Mucosa of gallbladder (tissue), 1 donor: ENCODE measurements around the gene GOLT1A. TPM values are rescaled to one million over a fixed set of nuclear protein-coding genes. Genes with fewer than 3 reads are reported as not detected.

Experiments
- DNase-seq: peaks from one replicate; pipeline ENCODE4 v3.0.0-alpha.2; 2020; ENCODE audit warnings: low spot score
- total RNA-seq: library from RNA; stranded (reverse); gene quantifications from one replicate; pipeline ENCODE4 v1.2.1, GENCODE V29; 2021
- donor health status: DM: no; HTN: no; CAD: no.

GOLT1A gene, protein sequence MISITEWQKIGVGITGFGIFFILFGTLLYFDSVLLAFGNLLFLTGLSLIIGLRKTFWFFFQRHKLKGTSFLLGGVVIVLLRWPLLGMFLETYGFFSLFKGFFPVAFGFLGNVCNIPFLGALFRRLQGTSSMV
- total RNA-seq: 10.8 TPM

DNA sequence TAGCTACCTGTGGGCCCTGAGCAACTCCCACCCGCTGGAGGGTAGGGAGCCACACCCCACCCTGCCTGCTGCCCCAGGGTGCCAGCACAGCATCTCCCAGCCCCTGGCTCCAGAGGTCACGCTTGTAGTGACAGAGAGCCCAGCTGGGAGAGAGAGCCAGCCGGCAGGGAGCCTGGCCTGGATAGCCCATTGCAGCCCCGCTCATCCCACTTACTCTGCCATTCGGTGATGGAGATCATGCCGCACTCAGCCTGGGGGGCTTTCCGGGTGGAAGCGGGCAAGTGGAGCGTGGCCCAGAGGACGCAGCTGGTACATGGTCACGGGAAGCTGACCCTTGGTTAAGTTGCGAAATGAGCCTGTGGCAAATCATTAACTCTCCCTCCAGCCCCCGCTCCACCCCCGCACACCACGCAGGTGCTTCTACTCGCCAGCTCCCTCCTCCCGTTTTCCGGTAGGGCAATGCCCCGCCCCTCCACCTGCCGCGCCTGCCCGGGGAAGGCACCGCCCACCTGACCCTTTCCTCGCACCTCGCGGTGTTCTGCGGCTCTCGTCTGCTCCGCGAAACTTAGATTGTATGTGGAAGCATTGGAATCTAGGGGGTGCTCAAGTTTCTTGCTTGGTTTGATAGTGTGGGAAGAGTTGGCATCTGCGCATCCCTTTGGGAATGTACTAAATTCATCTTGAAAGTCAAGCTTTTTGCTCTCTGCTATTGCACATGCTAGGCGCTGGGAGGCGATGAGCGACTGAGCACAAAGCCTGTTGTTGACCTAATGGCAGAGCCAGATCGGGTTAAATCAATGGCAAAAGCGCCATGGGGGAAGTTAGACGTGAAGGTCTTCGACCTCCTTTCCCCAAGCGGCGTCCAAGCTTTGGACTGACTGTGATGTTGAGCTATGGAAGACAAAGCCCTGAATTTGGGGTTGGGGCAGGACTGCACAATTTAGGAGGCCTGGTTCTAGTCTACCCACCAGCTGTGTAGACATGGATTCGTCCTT, at the start of gene GOLT1A:
TSS of gene GOLT1A (minus strand) at position 321 of the 995 bp plus-strand sequence. CDS start at position 239, 82 bp downstream.
- peak; percentile 87 for DNase-seq

DNA sequence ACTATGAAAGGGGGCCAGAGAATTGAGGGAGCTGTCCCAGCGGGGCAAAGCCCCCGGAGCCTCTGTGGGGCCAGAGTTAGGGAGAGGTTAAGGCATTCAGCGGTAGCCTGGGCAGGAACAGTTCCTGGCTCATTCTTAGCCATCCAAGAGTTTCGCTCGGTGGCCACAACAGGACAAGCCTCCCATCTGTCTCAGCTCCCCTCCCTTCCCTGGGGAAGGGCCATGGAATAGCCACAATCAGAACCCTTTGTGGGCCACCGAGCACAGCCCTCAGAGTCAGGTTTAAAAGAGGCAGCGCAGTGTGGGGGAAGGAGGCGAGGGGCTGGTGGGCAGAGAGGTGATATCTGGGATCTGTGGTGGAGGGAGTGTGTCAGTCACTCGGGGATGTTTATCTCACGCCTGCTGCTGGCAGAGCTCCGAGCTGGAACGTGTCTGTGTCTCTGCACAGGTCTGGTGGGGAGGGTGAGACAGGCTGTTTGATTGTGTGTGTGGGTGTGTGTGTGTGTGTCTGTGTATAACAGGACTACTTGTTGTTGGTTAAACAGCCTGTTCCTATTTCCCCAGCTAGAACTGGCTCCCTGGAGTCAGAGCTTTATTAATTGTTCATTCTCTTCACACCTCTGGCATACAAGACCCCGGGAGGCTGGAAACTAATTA, 49.6 kb upstream of the GOLT1A start:
- no peak for DNase-seq

DNA sequence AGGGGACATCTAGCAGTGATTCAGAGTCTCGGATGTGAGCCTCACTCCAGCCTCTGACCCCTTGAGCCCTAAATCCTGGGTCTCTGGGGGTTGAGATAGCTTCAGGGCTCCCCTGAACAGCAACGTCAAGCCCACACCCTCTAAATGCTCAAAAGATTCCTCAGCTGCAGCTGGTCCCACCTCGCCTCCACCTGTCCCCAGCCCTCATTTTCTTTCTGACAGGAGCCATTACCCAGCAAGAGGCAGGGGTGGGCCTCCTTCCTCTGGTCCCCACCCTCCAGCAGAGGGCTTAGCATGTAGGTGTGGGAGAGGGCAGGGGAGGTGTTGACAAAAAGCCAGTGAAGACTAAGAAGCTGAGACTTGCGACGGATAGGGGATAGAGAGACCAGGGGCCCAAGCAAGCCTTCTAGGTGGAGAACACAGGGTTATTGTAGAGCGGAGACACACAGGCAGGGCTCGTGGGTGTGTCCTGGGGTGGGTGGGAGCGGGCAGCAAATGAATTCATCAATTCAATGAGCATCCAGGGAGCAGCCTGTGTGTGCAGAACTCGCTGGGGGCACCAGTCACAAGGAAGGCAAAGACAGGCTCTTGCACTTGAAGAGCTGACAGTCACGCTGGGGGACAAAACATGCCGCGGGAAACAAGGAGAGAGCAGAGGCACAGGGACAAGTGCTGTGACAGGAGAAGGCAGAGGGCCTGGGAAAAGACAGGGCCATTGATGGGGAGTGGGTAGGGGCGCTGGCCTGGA, 48.9 kb upstream of the GOLT1A start:
- no peak for DNase-seq

DNA sequence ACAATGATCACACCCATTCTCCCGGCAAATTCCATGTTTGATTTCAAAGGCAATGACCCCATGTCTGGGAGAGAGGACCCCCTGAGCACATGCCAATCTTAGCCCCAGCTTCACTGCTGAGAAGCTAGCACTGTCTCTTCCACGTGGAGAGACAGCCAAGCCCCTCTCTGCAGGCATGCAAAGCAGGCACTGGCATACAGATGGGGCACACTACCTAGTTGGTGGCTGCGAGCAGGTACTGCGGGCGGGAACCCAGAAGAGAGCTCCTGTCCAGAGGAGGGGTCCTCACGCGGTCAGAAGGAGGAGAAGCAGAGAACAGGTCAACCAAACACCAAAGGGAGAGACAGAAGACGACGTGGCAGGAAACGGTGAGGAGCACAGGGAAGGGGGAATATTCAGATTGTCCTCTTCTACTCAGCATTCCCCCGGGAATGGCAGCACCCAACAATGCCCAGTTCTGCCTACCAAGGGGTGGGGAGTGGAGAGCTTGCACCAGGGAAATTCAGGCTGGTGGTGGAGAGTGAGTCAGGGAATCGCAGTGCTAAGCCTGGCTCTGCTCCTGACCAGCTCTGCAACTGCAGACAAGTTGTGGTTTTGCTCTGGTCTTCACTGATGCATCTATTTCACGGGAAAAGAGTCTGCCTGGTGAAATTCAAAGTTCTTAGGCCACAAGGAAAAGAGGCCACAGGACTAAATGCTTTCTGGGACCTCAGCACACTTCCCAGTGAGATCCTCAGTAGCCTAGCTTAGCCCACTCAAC, 48.1 kb upstream of the GOLT1A start:
- no peak for DNase-seq

DNA sequence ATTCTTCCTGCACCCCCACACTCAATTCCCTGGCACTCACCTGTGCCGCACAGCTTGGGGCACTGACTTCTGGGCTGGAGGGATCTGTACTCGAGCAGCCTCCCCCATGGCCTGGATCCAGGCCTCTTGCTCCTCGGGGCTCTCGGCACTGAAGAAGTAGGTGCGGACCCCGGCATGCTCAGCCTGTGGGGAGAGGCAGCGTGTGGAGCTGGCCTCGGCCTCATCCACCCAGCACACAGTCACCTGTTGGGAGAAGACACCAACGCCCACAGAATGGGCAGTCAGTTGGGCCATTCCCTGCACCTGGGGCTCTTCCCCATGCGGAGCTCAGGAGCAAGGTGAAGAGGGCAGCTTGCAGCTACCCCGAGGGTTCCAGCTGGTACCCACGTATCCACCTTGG, 47.5 kb upstream of the GOLT1A start:
- DNase-seq: no peak

DNA sequence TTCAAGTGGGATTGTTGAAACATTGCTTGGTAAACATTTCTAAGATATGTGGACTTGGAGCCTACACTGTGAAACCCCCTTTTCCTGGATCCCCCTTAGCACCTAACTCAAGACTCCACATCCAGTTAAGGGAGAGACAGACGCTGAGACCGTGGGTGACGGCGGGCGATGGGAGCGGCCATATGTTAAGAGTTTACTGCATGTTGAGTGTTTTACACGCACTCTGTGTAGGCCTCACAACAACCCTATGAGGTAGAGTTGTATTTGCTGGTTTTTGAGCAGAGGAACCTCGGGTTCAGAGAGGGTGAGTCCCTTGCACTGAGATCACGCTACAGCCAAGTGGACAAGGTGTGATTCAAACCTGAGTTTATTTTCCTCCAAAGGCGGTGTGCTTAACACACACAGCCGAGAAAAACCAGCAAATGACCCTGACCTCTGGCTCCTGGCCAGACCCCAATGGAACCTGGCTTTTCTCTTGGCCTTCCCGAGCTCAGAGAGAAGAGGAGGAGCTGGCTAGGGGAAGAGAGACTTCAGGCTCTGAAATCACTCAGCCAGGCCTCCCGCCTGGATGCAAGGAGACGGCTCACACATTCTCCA, 46.9 kb upstream of the GOLT1A start:
- DNase-seq: no peak

DNA sequence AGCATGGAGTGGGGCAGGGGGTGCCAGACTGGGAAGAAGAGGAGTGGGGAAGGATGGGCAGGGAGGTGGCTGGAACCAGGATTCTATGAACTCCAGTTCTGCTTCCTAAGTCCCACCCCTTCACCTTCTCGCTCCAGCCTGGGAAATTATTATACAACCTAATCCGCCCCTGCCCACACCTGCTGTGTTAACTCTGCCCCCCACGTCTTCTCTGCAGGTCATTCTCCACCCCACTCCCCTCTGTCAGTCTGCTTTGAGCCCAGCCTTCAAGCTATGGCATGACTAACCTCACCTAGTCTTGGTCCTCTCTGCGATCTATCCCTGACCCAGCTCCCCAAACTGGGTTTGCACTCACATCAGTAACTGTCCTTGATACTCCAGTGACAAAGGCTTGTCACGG, 46.0 kb upstream of the GOLT1A start:
- no peak for DNase-seq

DNA sequence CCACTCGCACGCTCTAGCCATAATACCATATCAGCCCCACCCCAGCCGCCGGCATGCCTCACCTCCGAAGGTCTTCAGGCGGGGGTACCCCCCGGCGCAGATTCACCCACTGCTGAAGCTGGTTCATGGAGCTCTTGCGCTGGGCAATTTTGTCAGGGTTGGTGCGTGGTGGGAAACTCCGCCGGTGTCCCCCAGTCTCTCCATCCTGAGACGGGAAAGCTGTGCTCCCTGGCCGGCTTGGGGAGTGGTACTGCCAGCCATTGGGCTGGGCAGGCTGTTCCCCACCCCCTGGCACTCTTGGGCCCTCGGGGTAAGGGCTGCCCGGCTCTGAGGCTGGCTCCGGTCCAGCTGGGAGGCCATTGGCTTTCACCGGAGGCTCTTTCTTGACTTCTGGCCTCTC, 45.4 kb upstream of the GOLT1A start:
- DNase-seq: no peak

DNA sequence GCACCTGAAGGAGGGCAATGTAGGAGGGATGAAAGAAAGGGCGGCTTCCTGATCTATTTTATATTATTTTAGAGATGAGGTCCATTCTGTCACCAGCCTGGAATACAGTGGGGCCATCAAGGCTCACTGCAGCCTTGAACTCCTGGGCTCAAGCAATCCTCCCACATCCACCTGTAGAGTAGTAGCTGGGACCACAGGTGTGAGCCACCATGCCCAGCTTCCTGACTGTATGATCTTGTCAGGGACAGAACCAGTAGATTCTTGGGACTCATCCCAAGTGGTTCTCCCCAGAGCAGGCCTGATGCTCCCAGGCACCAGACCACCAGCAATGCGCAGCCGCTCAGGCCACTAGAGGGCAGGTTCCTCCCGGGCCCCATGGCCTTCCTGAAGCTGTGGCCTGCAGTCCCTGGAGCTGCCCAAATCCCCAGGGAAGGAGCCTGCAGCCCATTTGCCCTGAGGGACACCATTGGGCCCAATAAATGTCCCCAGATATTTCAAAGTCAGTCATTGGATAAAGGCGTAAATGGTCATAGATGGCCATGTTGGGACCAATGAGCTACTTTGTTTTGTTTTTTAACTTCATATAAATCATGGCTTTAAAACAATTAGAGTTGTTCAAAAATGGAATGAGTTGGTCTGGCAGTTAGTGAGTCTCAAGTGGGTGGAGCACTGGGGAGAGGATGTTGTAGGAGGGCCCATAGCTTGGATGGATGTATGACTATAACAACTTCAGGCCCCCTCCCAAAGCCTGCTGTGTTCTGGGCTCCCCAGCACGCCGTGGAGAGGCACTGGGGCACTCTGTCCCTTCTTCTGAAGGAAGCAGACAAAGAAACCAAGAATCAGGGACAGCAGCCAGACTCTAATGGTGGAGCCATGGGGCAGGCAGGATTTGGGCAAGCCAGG, 44.7 kb upstream of the GOLT1A start:
- DNase-seq: peak; percentile 45

DNA sequence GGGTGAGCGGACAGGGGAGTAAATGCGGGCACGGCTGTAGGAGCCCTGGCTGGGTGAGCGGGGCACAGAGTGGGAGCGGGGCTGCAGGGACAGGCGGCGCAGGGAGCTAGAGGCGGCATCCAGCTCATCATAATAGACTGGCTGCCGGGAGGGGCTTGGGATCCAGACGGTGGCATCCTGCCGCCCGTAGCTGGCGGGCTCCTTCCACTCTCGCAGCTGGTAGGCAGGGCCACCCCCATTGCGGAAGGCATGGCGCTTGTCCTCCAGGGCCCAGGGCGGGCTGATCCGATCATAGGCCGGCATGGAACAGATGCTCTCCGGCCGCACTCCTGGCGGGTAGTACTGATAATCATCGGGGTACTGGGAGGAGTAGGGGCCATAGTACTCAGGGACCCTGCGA, 43.7 kb upstream of the GOLT1A start:
- DNase-seq: no peak

DNA sequence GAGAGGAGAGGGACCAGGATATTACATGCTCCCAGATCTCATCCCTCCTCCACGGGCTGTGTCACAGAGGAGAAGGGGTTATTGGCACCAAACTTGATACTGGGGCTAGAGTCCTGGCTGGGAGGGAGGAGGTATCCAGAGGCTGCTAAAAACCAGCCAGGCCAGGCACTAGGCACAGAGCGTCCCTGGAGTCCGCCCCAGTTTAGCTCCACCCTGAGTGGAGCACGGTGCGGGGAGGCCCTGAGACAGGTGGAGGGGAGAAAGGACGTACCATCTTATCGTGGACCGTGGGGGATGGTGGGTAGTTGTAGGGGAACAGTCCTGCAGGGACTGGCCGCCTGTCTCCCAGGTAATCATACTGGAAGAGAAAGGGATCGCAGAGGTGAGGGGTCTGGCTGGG, 42.7 kb upstream of the GOLT1A start:
- no peak for DNase-seq

DNA sequence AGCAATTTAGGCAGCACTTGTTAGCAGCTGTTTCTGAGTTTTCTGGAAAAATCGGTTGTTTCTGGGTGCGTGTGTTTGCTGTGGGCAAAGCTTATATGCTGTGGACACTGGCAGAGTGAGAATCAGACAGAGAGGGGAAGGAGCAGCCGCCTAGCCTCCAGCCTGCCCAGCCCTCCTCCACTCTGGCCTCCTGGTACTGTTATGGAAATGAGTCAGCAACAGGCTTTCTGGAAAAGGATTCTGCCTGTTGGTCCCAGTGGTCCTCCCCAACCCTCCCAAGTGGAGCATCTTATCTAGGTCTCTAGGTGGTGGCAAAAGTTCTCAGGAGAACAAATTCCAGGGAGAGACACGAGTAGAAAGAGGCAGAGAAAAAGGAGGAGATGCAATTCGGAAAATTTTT, 42.2 kb upstream of the GOLT1A start:
- no peak for DNase-seq

DNA sequence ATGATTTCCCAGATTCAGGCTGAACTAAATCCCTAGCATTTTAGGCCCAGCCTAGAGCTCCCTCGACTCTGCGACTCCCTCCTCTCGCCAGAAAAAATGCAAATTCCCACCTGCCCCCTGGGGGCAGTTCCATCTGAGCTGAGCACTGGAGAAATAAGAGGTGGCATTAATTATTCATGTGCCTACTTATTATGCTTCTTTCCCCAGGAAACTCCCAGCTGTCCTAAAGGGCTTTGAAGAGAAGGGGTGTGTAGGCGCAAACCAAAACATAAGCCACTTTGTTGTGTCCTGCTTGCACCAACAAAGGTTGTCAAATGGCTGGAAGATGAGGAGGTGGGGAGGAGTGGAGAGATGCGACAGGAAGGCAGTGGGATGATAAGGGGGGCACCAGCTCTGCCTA, 41.4 kb upstream of the GOLT1A start:
- no peak for DNase-seq

DNA sequence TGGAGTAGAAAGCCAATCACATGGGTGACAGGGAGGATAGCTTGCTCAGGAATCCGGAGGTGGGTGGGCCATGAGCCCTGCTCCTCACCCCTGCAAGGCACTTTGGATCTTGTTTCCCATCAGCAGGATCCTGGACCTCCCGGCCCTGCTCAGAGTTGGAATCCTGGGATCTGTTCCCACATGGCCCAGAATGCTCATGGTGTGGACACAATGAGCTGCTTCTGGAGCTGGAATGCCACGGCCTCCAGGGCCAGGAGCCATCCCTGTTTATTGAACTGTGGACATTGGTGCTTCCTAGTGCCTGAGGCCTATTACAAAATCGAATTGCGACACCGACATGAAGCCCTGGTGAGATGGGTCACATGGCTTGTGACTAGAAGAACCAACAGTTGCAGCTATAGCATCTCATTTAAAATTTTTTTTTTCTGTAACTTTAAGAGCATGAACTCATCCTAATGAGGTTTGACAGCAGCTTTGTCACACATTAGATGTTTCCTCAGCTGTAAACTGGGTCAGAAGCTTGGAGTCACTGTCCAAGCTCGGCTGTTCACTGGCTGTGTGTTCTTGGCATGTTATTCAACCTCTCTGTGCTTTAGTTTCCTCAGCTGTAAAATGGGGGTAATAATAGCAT, 40.4 kb upstream of the GOLT1A start:
- peak; percentile 70 for DNase-seq

DNA sequence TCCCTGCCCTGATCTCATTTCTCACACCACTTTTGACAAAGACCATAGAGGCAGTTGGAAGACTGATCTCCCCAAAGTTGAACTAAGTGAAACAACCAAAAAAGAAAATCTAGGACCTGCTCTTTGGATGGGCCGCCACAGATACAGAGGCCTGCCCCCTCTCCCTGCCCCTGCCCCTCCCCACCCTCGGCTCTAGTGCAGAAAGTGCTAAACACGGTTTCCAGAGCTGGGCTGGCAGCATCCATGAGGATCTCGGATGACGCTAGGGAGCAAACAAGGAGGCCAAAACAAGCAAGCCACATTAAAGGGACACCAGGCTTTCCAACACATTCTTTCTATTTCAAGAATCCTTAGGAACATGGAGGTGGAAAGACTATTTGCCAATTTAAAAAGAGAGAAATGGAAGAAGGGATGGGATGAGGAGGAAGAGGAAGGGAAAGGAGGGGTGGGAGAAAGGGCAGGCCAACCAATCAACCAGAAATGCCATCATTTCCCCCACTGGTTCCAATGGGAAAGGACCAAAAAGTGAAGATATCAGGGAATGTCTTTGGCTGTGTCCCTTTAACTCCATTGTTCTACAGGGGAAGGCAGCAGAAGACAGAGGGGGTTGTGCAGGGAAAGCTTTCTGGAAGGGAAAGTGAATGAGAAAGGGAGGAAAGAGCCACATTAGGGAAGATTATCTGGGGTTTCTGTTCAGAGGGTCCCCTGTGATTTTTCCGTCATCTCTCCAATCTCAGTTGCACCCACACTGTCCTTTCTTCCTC, 38.3 kb upstream of the GOLT1A start:
- no peak for DNase-seq

DNA sequence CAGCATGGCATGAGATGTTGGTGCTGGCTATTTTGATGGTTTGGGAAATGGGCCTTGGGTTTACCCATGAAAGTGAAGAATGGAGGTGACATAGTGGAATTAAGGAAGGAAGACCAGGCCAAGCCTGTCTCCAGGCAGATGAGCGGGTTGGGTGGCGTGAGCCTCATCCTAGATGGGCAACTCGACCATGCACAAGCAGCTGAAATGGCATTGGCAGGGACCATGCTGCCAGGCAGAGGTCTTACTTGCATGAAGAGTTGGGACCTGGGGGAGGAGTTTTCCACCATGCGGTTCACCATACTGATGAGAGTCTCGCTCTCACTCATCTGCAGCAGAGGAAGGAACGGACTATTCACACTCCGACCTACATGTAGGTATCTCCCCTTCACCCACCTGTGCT, 37.5 kb upstream of the GOLT1A start:
- DNase-seq: no peak

DNA sequence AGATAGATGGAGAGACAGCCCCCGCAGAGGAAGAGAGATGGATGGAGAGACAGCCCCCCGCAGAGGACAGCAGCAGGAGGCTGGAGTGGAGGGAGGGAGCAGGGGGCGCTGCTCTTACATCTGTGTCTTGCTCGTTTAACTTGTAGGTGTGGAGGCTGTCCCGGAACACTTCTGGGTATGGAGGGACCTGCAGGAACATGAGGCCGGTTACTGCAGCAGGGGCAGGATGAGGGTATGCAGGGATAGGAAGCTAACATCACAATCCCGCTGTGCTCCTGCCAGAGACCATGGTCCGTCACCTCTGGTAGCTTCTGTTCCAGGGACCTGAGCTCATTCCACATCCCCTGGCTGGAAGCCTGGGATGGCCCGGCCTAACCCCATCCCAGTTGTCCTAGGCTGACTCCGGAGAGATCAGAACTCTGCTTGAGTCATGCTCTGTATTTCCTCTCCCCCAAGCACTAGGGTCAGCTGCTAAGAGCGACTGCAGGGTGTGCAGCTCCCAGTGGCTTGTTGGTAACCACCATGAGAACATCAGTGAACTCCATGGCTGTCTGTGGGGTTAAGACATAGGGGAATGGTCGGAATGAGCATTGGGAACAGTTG, 36.7 kb upstream of the GOLT1A start:
- DNase-seq: no peak
